HepG2 (cell line): Measurements from ENCODE around the gene PRM3. TPM values are rescaled to one million over a fixed set of nuclear protein-coding genes. Genes with fewer than 3 reads are reported as not detected.

Experiments used
- CAMTA2 ChIP-seq: sonication (generic); formaldehyde crosslinking; IDR thresholded peaks from 2 replicates; pipeline ENCODE4 v1.4.0; 2020; ENCODE audit warnings: mild to moderate bottlenecking, missing genetic modification reagents, borderline replicate concordance
- DPF2 ChIP-seq: sonication (generic); formaldehyde crosslinking; IDR thresholded peaks from 2 replicates; pipeline ENCODE4 v1.4.0; 2020; ENCODE audit warnings: mild to moderate bottlenecking, low read depth, missing genetic modification reagents, borderline replicate concordance
- FOXC1 ChIP-seq: sonication (generic); formaldehyde crosslinking; IDR thresholded peaks from 2 replicates; pipeline ENCODE4 v1.8.0; 2022; ENCODE audit warnings: mild to moderate bottlenecking, missing genetic modification reagents, borderline replicate concordance
- GLMP ChIP-seq: sonication (generic); formaldehyde crosslinking; IDR thresholded peaks from 2 replicates; pipeline ENCODE4 v1.9.0; 2021; ENCODE audit warnings: missing genetic modification reagents, mild to moderate bottlenecking, borderline replicate concordance
- HOXA7 ChIP-seq: sonication (generic); formaldehyde crosslinking; IDR thresholded peaks from 2 replicates; pipeline ENCODE4 v1.8.1; 2022; ENCODE audit warnings: mild to moderate bottlenecking, missing genetic modification reagents, moderate library complexity
- JARID2 ChIP-seq: sonication (generic); formaldehyde crosslinking; IDR thresholded peaks from 2 replicates; pipeline ENCODE4 v1.8.1; 2023; ENCODE audit warnings: missing genetic modification reagents, inconsistent platforms; ENCODE audit not compliant: insufficient replicate concordance
- NCOA5 ChIP-seq: sonication (generic); formaldehyde crosslinking; IDR thresholded peaks from 2 replicates; pipeline ENCODE4 v1.4.0; 2020; ENCODE audit warnings: missing genetic modification reagents
- NR2F1 ChIP-seq, 2 experiments: fragments of 450-650 bp in 1 of 2; formaldehyde crosslinking in 1 of 2; IDR thresholded peaks; 2 replicates each; pipeline versions ENCODE4 v1.5.0 to v1.6.1; 2016 to 2020; ENCODE audit warnings: mild to moderate bottlenecking in 1 of 2, missing compliant biosample characterization in 1 of 2, missing genetic modification reagents in 1 of 2, moderate library complexity in 1 of 2
- NR2F6 ChIP-seq, 2 experiments: IDR thresholded peaks; 2 replicates each; pipeline ENCODE4 v1.6.1; 2016; ENCODE audit warnings: antibody characterized with exemption in 1 of 2, mild to moderate bottlenecking in 1 of 2
- PATZ1 ChIP-seq: sonication (generic); formaldehyde crosslinking; IDR thresholded peaks from 2 replicates; pipeline ENCODE4 v1.4.0; 2020; ENCODE audit warnings: missing genetic modification reagents
- PCBP1 ChIP-seq: fragments of 200-400 bp; formaldehyde crosslinking; IDR thresholded peaks from 2 replicates; pipeline ENCODE4 v1.6.1; 2017; ENCODE audit warnings: mild to moderate bottlenecking, low read depth, low read length, borderline replicate concordance
- PHF21A ChIP-seq: sonication (generic); formaldehyde crosslinking; IDR thresholded peaks from 2 replicates; pipeline ENCODE4 v1.5.0; 2020; ENCODE audit warnings: mild to moderate bottlenecking, missing genetic modification reagents
- RXRA ChIP-seq: sonication (generic); formaldehyde crosslinking; IDR thresholded peaks from 2 replicates; pipeline ENCODE4 v1.5.1; 2020; ENCODE audit warnings: missing genetic modification reagents
- TGIF2 ChIP-seq: IDR thresholded peaks from 2 replicates; pipeline ENCODE4 v1.6.1; 2016; ENCODE audit warnings: control low read depth, missing compliant biosample characterization
- ZBTB42 ChIP-seq: sonication (generic); formaldehyde crosslinking; IDR thresholded peaks from 2 replicates; pipeline ENCODE4 v1.5.0; 2020; ENCODE audit warnings: mild to moderate bottlenecking, missing genetic modification reagents
- ZNF34 ChIP-seq: sonication (generic); formaldehyde crosslinking; IDR thresholded peaks from 2 replicates; pipeline ENCODE4 v1.4.0; 2020; ENCODE audit warnings: mild to moderate bottlenecking, missing genetic modification reagents, borderline replicate concordance
- ZNF431 ChIP-seq: sonication (generic); formaldehyde crosslinking; IDR thresholded peaks from 2 replicates; pipeline ENCODE4 v1.9.0; 2022; ENCODE audit warnings: missing genetic modification reagents, low read depth, mild to moderate bottlenecking, borderline replicate concordance
- ZNF577 ChIP-seq: sonication (generic); formaldehyde crosslinking; IDR thresholded peaks from 2 replicates; pipeline ENCODE4 v1.4.0; 2020; ENCODE audit warnings: mild to moderate bottlenecking, low read depth, missing genetic modification reagents, borderline replicate concordance
- ZNF687 ChIP-seq: sonication (generic); formaldehyde crosslinking; IDR thresholded peaks from 2 replicates; pipeline ENCODE4 v1.5.1; 2020; ENCODE audit warnings: mild to moderate bottlenecking, missing genetic modification reagents, moderate library complexity
- polyA plus RNA-seq, 8 experiments: library from polyadenylated mRNA; depleted of rRNA in 3 of 8; stranded (reverse) in 7 of 8; unstranded in 1 of 8; fragments of >200 nt; fragmentation: Illumina TruSeq in 4 of 8; extraction: Trizol in 4 of 8; gene quantifications; 2 replicates each; pipeline versions ENCODE4 v1.2.1 to v1.2.3, GENCODE V29; 2011 to 2016; ENCODE audit warnings: low read depth in 4 of 8, missing spikeins in 1 of 8, mixed read lengths in 1 of 8; ENCODE audit not compliant: insufficient read depth in 1 of 8
- total RNA-seq, 5 experiments: library from RNA; depleted of rRNA; stranded (reverse); fragments of >200 nt; fragmentation: Illumina TruSeq; extraction: Trizol; gene quantifications; 2 replicates each; pipeline ENCODE4 v1.2.3, GENCODE V29; 2016; ENCODE audit warnings: low read depth in 1 of 5
- TF ChIP-seq, protein P1 (sequence below): conservative IDR thresholded peaks from 2 replicates; pipeline ENCODE4 v1.6.1; 2018; ENCODE audit warnings: missing genetic modification reagents

The PRM3 gene
- total and polyA plus RNA-seq, 2 of the 13 experiments (the other 11 are each of a cell fraction or from before 2014, with no cell fraction given): not detected

- TF ChIP-seq DPF2 (no peak), PATZ1 (CRISPR knock-in tag) (peak; percentile 25; the same call in 1 of the 2 replicates), FOXC1 (peak; percentile 36; the same call in 1 of the 2 replicates), TGIF2 (CRISPR knock-in tag) (no peak), ZNF687 (CRISPR knock-in tag) (peak; percentile 60; the same call in 1 of the 2 replicates), NR2F6 (IDR thresholded peaks at IDR 0.05) (peak; percentile 7; the same call in 1 of the 2 replicates), NR2F6 (CRISPR knock-in tag; IDR thresholded peaks at IDR 0.05) (no peak), JARID2 (CRISPR knock-in tag) (peak; percentile 21), PCBP1 (0 out of 2 replicates have a peak, but pooled peaks have one; percentile 4), ZBTB42 (CRISPR knock-in tag) (no peak), CAMTA2 (no peak), HOXA7 (CRISPR knock-in tag) (no peak), NCOA5 (CRISPR knock-in tag) (no peak), GLMP (CRISPR knock-in tag) (no peak), ZNF577 (no peak), NR2F1 (CRISPR knock-in tag; IDR thresholded peaks at IDR 0.05) (peak in 1 of 2 experiments; percentile 15; a peak in 1 of 4 replicates), ZNF431 (CRISPR knock-in tag) (0 out of 2 replicates have a peak, but pooled peaks have one; percentile 33), RXRA (peak; percentile 49; the same call in 1 of the 2 replicates), PHF21A (CRISPR knock-in tag) (peak; percentile 50), ZNF34 (CRISPR knock-in tag) (peak; percentile 49; the same call in 1 of the 2 replicates)
- TF ChIP-seq, protein P1, sequence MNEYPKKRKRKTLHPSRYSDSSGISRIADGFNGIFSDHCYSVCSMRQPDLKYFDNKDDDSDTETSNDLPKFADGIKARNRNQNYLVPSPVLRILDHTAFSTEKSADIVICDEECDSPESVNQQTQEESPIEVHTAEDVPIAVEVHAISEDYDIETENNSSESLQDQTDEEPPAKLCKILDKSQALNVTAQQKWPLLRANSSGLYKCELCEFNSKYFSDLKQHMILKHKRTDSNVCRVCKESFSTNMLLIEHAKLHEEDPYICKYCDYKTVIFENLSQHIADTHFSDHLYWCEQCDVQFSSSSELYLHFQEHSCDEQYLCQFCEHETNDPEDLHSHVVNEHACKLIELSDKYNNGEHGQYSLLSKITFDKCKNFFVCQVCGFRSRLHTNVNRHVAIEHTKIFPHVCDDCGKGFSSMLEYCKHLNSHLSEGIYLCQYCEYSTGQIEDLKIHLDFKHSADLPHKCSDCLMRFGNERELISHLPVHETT (CRISPR knock-in tag): no peak
Measured at GRCh38 chr16:11250091-11250785, 23.2 kb downstream of the PRM3 start (continued).
